H1 (cell line): ENCODE measurements around the gene NXPH4.

Experiments
- CREB1 ChIP-seq: IDR thresholded peaks from 2 replicates; pipeline ENCODE4 v1.6.1; 2012; ENCODE audit warnings: inconsistent platforms
- CTCF ChIP-seq, 3 experiments: IDR thresholded peaks; 1 replicate in 2 of 3; 2 replicates in 1 of 3; pipeline versions ENCODE4 v1.5.1 to v1.6.1; 2011; ENCODE audit warnings: low read length in 3 of 3, mild to moderate bottlenecking in 3 of 3, inconsistent platforms in 2 of 3, low read depth in 1 of 3, moderate library complexity in 1 of 3; ENCODE audit not compliant: insufficient read depth in 1 of 3; ENCODE audit errors: control extremely low read depth in 1 of 3
- GABPA ChIP-seq: IDR thresholded peaks from 2 replicates; pipeline ENCODE4 v1.6.1; 2011; ENCODE audit warnings: mild to moderate bottlenecking, low read length, moderate library complexity, borderline replicate concordance; ENCODE audit not compliant: insufficient read depth
- NRF1 ChIP-seq: IDR thresholded peaks from 2 replicates; pipeline ENCODE4 v1.6.1; 2011; ENCODE audit warnings: mild to moderate bottlenecking, low read depth, low read length, improper control_type of control experiment
- POLR2A ChIP-seq, 2 experiments: IDR thresholded peaks; 1 replicate in 1 of 2; 2 replicates in 1 of 2; pipeline ENCODE4 v1.6.1; 2011; ENCODE audit warnings: low read depth in 2 of 2, low read length in 2 of 2, mild to moderate bottlenecking in 2 of 2; ENCODE audit errors: control extremely low read depth in 1 of 2
- RNF2 ChIP-seq: fragments of 200-900, 300-1000 bp; sonication (generic); IDR thresholded peaks from 2 replicates; pipeline ENCODE4 v1.7.1; 2016; ENCODE audit warnings: borderline replicate concordance, low read depth, mild to moderate bottlenecking, antibody characterized with exemption, low read length; ENCODE audit not compliant: poor library complexity, severe bottlenecking; ENCODE audit errors: missing control alignments
- SIN3A ChIP-seq, 2 experiments: IDR thresholded peaks in 1 of 2; conservative IDR thresholded peaks in 1 of 2; 2 replicates each; pipeline ENCODE4 v1.6.1; 2011 to 2012; ENCODE audit warnings: low read length in 2 of 2, improper control_type of control experiment in 1 of 2, low read depth in 1 of 2, mild to moderate bottlenecking in 1 of 2
- SUZ12 ChIP-seq: fragments of 200-600 bp; sonication (generic); IDR thresholded peaks from 2 replicates; pipeline ENCODE4 v1.6.1; 2012; ENCODE audit warnings: mild to moderate bottlenecking, inconsistent platforms, low read length, moderate library complexity, mixed read lengths
- YY1 ChIP-seq: IDR thresholded peaks from 2 replicates; pipeline ENCODE4 v1.6.1; 2011; ENCODE audit warnings: low read depth, mild to moderate bottlenecking, low read length

GRCh38 chr12:57196956-57197355, 19.6 kb upstream of the NXPH4 start:
- TF ChIP-seq YY1, result no peak
- TF ChIP-seq NRF1, result no peak
- no peak for TF ChIP-seq CTCF (IDR thresholded peaks at IDR 0.05; ENCODE audit: control extremely low read depth in 1 of 3, insufficient read depth in 1 of 3, low read depth in 1 of 3, low read length in 3 of 3)
- TF ChIP-seq POLR2A (IDR thresholded peaks at IDR 0.05; ENCODE audit: control extremely low read depth in 1 of 2, low read depth in 2 of 2, low read length in 2 of 2), result no peak
- no peak for TF ChIP-seq SUZ12
- no peak for TF ChIP-seq CREB1
- TF ChIP-seq GABPA, result no peak
- TF ChIP-seq RNF2, result no peak
- TF ChIP-seq SIN3A (conservative IDR thresholded peaks at IDR 0.05 in 1 of 2, IDR thresholded peaks at IDR 0.05 in 1 of 2; ENCODE audit: low read depth in 1 of 2, low read length in 2 of 2), result no peak
